CD4-positive, alpha-beta T cell treated with Interleukin-6 for 4 hours (primary cell): Measurements from ENCODE around the gene ZNF469.

Source experiments
- DNase-seq: peaks from one replicate; pipeline ENCODE4 v3.0.0-alpha.2; 2020; ENCODE audit warnings: mixed read lengths

The ZNF469 gene

DNA sequence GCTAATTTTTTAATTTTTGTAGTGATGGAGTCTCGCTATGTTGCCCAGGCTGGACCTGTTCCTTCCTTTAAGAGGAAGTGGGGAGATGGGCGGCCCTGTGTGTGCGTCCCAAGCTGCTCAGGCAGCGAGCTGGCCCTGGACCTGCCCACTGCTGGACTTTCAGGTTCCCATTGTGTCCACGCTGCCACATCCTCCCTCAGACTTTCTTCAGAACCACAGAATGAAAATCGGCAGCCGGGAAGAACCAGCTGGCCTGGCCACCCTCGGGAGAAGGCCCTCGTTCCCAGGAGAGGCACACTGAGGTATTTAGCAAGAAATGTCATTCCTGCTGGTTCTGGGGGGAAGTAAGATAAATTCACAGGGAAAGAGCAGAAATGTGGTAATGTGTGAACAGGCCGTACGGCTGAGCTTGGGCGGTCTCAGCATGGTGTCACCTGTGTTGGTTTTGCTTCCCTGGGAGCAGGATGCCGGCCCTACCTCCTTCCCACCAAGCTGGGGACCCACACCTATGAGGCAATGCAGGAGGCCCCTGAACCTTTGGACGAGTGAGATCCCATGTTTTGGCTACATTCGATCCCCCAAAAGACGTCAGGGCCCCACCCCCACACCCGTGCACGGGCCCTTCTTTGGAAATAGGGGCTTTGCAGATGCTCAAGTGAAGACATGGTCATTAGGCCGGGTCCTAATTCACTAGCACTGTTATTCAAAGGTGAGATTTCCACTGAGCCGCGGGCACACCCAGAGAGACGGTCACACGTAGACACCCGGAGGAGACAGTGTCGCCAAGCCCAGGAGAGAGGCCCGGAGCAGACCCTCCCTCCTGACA lies 35.9 kb upstream of the ZNF469 start:
- DNase-seq = no peak

DNA sequence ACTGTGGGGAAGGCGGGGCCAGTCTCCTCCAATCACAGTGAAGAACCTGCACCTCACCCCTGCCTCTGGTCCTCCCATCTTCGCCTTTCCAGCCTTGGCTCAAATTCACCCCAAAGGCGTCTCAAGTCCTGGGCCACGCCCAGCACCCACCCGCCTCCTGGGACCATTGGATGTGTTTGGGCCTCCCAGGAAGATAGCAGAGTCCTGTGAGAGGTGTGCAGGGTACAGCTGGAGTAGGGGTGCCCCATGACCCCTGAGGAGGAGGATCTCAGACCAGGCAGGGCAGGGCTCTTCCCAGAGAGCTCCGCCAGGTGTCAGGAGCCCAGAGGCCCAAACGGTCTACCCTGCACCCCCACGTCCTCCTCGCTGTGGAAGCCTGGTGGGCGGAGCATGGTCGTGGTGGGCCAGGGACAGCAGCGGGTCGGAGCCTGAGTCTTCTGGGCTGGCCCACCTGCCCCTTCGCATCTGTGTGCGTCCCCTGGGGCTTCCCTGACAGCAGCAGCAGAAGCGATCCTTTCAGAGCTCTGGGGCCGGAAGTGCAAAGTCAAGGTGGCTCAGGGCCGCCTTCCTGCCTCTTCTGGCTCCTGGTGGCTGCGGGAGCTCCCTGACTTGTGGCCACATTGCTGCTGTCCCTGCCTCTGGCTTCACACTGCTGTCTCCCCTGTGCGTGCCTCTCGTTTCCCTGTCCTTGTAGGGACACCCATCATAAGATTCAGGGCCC lies 34.9 kb upstream of the ZNF469 start:
- peak; percentile 43 for DNase-seq

DNA sequence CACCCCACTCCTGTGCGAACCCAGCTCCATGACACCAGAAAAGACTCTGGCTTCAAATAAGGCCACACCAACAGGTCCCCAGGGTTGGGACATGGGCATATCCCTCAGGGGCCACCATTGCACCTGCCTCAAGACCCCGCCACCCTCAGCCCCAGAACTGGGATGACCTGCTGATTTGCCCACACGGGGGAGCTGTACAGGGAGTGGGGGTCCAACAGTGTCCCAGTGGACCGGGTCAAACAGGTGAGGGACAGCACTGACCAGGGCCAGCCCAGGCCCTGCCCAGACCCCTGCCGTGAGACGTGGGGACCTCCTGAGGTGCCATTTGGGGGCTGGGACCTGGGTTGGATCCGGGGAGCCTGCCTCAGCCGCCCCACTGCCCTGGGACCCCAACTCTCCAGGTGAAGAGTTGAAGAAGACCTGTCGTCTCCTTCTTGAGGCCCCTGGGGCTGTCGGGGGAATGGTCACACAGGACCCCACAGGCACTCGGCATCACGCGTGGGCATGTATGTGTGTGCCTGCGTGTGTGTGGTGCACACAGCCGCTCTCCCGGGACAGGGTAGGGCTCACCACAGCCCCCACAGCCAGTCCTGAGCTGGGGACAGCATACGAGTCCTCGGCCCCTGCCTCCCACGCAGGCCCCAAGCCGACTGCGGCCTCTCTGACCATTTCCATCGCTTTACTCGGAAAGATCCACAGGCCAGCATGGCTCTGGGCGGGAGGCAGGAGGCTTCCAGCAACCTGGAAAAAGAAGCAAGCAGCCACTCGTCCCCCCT lies 34.2 kb upstream of the ZNF469 start:
- no peak for DNase-seq

DNA sequence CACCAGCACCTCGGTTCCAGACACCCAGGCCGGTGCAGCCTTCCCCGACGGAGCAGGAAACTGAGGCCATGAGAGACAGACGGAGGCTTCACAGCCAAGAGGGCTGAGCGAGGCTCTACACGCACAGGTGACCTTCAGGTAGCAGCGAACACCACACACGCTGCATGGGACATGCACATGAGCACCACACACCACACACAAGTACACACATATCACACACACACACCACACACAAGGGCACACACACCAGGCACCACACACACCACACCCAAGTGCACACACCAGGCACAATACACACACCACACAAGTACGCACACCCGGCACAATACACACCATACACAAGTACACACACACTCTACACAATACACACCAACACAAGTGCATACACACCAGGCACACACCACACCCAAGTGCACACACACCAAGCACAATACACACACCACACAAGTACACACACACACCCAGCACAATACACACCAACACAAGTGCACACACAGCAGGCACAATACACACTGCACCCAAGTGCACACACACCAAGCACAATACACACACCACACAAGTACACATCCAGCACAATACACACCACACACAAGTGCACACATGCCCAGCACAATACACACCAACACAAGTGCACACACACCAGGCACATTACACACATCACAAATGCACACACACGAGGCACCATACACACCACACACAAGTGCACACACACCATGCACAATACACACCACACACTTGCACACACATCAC lies 33.4 kb upstream of the ZNF469 start:
- DNase-seq = no peak

DNA sequence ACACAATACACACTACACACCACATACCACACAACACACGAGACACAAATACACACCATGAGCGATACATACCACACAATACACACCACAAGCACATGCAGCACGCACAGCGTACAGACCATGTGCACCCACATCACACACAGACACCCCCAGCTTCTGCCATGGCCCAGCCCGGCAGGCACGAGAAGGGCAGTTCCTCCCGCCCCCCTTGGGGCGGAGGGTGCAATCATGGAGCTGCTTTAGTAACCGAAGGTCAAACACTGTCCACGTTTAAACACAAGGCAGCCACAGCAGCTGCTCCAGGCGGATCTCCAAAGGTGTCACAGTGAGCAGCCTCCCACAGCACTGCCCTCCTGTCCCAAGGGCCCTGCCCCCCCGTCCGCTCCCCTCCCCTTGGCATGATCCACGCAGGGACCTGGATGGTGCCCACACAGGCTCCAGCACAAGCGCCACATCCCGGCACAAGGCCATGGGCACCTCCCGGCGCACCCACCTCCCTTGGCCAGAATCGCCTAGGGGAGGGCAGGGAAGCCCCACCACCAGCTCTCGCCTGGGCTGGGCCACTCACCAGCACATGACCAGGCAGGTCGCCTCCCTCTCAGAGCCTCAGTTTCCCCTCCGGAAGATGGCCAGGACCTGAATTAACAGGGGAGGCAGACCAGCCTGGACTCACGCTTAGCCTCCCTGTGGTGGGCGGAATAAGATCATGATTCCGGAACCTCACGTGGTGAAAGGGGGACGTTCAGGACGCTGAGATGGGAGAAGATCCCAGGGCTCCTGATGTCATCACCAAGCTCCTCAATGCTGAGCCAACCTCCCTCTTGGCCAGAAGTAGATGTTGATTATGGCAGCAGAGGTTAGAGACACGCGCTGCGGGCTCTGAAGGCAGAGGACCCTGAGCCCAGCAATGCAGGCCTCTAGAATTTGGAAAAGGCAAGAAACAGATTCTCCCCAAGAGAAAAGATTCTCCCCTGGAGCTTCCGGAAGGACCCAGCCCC lies 32.6 kb upstream of the ZNF469 start:
- DNase-seq = no peak

DNA sequence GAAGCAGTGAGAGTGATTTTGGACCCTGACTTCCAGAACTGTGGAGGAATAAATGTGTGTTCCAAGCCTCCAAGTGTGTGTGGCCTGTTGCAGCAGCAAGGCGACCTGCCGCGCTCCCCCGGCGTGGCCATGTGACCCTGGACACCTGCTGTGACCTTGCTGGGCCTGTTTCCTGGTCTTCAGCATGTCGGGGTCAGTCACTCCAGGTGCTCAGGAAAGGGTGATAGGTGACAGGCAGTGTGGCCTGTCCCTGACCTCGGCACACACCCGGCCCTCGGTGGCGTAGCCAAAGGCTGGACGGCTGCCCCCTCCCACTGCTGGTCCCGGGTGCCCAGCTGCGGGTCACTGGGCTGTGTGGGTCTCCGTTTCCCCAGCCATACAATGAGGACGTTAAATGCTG lies 31.8 kb upstream of the ZNF469 start:
- no peak for DNase-seq

DNA sequence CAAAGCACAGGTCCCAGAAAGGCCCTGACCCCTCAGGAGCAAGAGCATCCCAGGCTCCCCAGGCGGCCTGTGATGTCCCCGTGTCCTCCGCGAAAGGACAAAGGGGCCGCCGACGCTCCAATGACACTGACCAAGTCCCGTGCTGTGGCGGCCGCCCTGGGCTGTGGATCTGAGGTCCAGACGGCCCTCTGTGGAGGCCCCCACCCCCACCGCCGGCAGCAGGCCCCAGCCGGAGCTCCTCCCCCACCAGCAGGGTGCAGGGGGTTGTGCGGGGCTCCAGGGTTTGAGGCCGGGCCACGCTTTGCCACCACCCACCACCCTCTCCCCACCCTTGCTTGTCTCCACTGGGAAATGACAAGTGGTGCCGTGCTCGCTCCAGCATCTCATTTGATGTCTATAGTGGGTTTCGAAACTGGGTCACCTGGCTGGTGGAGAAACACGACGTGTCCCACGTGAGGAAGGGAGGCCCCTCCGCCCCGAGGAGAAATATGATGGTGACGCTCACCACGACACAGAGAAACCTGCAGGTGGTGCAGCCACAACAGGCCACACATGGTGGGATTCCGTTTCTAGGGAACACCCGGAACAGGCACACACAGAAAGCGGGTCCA lies 31.2 kb upstream of the ZNF469 start:
- no peak for DNase-seq

DNA sequence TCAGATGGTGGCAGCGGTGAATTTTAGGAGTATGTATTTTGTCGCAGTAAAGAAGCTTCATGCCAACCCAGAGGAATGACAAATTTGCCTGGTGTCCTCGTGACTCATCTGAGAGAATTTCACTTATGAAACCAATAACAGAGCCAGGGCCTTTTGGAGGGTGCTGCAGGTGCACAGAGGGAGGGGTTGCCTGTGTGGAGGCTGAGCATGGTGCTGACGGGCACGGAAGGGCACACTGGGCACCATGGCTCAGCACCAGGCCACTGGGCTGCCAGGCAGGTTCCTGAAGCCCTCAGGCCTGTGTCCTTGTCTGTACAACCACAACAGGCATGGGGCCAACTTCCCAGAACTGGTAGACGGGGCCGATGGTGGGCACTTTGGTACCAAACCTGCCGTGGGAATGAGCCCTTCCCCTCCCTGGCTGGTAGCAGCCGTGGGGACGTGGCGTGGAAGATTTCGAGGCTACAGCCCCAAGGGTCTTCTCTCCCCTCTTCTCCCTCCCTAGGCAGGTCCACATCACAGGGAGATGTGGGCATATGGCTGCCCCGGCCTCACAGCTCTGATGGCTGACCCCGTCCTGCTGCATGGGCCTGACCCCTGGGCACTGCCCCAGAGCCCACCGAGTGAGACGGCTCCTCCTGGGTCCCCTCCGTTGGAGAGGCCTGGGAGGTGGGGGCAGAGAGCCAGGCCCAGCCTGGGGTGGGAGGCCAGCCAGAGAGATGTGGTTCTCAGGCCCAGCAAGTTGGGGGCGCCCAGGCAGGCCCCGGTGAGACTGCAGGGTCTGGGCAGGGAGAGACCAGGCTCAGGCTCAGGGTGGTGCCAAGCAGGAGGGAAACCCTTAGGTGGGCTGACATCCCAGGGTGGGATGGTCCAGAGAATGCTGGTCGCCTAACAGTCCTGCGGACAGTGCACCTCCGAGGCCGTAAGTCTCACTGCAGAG lies 30.2 kb upstream of the ZNF469 start:
- DNase-seq = no peak

DNA sequence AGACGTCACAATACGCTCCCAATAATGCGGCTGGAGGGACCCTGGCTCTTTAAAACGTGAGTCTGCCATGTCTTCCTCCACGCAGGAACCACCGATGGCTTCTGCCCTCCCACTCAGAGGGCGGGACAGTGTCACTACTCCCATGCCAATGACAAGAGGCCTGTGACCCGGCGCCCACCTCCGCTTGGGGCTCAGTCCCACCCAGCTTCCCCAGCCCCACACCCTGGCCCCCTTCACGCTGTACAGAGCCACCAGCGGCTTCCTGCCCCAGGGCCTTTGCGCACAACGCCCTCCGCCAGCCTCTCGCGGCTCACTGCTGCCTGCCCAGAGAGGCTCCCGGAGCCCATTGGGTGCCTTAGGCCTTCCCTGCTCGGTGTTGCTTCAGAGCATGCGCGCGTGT lies 29.5 kb upstream of the ZNF469 start:
- DNase-seq = no peak

DNA sequence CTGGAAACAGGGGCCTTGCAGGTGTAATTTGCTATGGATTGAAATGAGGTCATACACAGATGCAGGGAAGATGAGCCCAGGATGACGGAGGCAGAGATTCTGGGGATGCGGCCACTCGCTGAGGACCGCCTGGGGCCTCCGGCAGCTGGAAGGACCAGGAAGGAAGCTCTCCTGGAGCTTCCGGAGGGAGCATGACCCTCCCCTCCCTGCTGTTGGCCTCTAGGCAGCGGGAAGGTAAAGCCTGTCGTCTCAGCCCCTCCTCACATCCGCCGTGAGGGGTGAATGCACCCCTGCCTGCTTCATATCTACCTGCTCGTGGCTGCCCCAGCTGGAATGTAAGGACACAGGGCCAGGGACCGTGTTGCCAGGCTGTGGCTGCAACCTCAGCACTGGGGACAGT lies 29.1 kb upstream of the ZNF469 start:
- DNase-seq = no peak

DNA sequence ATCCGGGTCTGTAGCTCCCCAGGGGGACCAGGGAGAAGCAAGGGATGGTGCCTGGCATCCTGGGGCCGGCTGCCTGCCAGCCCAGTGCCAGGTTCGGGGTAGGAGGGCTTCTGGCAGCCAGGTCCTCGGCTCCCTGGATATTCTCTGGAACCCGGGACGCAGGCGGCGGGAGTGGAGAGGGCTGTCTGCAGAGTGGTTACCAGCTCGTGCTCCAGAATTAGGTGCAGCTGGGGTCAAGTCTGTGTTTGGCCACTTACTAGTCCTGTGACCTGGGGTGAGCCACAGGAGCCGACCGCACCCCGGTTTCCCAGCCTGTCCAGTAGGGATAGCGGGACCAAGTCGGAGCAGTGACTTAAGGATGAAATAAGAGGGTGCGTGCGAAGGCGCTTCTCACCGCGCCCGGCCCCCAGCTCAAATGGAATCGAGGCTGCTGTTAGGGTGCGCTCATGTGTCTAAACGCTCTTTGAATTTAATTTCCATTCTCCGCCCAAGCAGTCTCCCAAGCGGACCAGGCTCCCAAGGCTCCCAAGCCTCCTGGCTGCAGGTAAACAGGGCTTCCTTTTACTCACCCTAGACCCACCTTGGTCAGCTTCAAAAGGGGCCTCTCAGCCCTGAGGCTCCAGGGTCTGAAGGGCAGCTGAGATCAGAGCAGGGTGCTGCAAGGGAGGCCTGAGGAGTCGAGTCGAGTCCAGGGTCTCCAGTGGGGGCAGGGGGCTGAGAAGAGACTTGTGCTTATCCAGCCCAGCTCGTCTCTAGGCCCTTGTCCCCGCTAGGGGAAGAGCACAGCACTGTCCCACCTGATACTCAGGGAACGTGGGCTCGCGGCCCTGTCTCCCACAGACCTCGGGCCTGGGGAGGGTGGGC lies 28.3 kb upstream of the ZNF469 start:
- DNase-seq = no peak

DNA sequence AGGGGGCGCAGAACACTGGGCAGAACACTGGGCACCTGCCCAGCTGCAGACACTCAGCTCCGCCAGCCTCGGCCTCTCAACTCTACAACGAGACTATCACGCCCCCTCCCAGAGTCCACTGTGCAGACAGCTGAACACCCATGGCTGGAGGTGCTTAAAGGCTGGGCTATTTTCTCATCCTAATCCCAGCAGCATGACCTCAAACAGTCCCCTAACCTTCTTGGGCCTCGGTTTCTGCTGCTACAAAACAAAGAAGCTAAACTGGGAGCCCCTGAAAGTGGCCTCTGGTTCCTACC lies 27.7 kb upstream of the ZNF469 start:
- no peak for DNase-seq

DNA sequence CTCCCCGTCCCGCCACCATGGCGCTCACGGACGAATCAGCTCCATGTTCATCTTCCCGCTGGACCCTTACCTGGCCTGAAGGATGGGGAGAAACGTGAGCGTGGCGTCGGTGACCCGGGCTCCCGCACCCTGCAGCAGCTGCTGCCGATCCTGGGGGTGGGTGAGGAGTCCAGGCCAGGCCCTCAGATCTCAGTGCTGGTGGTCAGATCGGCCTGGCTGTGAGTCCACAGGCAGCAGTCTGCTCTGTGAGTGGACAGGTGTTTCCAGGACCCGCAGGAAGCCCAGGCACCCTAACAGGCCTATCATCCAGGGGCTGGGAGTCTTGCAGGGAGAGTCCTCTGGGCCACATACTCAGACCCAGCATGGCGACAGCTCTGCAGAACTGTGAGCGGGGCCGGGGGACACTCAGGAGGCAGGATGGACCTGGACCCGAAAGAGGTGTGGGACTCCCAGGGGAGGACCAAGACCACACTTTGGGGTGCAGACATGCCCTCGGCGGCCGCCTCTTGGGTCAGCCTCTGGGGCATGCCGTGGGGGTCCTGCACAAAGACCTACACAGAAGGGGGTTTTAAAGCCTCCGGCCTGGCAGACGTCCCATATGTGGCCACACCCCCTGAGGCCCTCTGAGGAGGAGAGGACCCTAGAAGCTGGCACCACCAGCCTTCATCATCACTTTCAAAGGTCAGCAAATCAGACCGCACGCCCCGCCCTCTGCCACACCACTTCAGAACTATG lies 27.2 kb upstream of the ZNF469 start:
- DNase-seq = no peak

DNA sequence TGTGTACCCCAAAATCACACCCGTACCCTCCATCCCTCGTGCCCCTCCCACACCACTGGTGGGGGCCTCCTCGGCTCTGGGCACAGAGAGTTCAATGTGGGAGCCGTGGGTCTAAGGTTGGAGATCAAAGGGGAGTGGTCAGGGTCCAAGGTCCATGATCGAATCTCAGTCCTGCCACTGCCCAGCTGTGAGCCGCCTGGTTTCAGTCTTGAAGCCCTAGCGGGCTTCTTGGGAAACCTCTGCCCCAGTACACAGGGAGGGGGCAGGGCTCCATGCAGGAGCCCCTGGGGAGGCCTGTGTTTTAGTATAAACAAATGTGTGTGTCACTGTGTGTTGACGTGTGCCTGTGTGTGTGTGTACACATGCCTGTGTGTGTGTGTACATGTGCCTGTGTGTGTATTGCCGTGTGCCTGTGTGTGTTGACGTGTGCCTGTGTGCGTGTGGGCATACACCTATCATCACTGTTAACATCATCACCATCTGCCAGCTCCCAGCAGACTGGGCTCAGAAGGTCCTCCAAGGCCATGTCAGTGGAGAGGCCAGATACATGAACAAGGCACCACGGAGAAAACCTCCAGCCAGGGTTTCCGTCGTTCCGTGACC lies 26.5 kb upstream of the ZNF469 start:
- no peak for DNase-seq

DNA sequence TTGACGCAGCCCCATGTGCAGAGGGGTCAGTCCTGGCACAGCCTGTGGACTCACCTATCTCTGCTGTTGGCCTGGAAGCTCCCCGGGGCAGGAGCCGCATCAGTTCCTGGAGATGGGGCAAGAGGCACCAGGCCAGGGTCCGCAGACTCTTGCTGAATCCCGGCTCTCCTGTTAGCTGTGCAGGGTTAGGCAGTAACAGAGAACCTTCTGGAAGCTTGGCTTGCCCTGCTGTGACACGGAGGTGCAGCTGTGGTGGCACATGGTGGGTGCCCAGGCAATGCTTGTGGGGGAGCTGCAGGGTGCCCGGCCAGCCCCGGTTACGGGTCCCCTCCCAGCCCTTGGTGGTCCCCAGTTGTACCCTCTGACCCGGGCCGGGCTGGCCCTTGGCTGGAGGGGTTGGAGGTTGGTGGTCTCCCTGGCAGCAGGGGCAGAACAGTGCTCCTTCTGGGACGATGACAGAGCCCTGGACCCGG lies 26.0 kb upstream of the ZNF469 start:
- no peak for DNase-seq

DNA sequence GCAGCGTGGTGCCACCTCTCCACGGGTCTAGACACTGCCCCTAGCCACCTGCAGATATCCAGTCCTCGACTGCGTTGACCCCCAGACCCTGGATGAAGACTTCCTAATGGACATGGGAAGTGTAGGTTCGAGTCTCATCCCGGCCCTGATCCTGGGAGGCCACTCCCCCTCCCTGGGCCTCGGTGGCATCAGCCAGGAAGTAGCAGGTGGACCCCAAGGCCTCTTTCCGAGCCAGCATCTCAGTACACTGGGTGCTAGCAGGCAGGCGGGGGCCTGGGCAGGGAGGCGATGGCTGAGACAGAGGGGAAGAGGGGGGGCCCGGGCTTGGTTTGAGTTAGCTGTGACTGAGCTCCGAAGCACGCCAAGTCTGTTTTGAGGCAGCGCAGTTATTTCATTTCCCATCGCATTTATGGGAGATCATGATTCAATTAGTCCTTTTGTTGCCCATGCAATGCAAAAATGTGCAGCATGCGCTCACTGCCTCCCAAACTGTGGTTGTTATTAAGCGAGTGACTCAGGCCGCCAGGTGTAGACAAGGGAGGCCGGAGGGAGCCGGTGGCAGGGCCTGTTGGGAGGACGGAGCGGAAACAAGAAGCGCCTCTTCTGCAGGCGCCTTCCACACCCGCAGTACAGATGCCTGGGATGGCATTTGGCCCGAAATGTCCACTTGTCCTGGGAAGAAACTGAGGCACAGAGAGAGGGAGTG lies 25.3 kb upstream of the ZNF469 start:
- no peak for DNase-seq

DNA sequence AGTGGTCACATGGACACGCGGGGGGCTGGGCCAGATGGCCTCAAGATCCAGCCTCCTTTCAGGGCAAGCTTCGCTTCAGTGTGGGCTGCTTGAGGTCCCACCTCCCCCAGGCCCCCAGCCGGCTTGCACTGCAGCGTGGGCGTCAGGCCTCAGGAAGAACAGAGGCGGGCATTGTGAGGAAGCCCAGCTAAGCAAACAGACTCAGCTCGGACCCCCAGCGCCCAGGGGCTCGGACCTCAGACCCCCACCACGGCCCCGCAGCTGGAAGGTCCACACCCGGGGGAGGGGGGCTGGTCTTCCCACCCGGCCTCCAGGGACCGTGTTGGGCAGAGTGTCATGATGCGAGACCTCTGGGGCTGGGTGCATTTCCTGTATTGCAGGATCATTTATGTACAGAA lies 24.7 kb upstream of the ZNF469 start:
- no peak for DNase-seq
